GM12878 (cell line): Measurements from ENCODE around the gene USB1.

Experiments
- ESRRA ChIP-seq: IDR thresholded peaks from 2 replicates; pipeline ENCODE4 v1.6.1; 2012; ENCODE audit warnings: mild to moderate bottlenecking, low read length, improper control_type of control experiment
- EZH2 ChIP-seq: IDR thresholded peaks from 2 replicates; pipeline ENCODE4 v1.6.1; 2012; ENCODE audit warnings: low read depth, mild to moderate bottlenecking, control low read depth, inconsistent platforms, low read length, borderline replicate concordance; ENCODE audit not compliant: control insufficient read depth
- RCOR1 ChIP-seq: conservative IDR thresholded peaks from 2 replicates; pipeline ENCODE4 v1.6.1; 2012; ENCODE audit warnings: low read depth, low read length, improper control_type of control experiment
- SMAD1 ChIP-seq: fragments of 450-650 bp; IDR thresholded peaks from 2 replicates; pipeline ENCODE4 v1.6.1; 2018; ENCODE audit warnings: mild to moderate bottlenecking, low read depth; ENCODE audit not compliant: partially characterized antibody
- YY1 ChIP-seq: IDR thresholded peaks from 2 replicates; pipeline ENCODE4 v1.6.1; 2011; ENCODE audit warnings: low read depth, mild to moderate bottlenecking, low read length
- ZNF274 ChIP-seq: IDR thresholded peaks from one replicate; pipeline ENCODE4 v1.8.0; 2011; ENCODE audit not compliant: insufficient read length, insufficient read depth
- TF ChIP-seq, protein P1 (sequence below), 3 experiments: IDR thresholded peaks in 2 of 3; conservative IDR thresholded peaks in 1 of 3; 2 replicates each; pipeline ENCODE4 v1.5.1; 2011; ENCODE audit warnings: low read depth in 3 of 3, low read length in 3 of 3, mild to moderate bottlenecking in 3 of 3, control low read depth in 2 of 3, moderate library complexity in 2 of 3, inconsistent platforms in 1 of 3, mixed read lengths in 1 of 3; ENCODE audit not compliant: control insufficient read depth in 2 of 3, insufficient read depth in 1 of 3; ENCODE audit errors: extremely low read depth in 1 of 3

DNA sequence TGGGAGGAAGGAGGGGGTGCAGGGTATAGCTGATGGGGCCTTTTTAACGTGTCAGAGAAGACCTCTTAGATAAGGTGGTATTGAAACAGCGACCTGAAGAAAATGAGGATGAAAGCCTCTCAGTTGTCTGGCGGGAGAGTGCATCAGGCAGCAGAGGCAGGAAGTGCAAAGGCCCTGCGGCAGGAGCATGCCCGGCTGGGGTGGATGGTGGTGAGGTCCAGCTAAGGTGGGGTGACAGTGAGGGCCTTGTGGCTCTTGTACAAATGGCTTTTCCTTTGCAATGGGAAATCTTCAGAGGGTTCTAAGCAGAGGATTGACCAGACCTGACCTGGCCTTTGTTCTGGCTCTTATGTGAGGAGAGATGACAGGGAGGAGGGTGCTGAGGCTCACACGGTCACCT lies 35.7 kb downstream of the USB1 start:
- TF ChIP-seq RCOR1 (no peak), ESRRA (no peak), SMAD1 (no peak), ZNF274 (no peak), YY1 (no peak), EZH2 (no peak)
- TF ChIP-seq, protein P1, sequence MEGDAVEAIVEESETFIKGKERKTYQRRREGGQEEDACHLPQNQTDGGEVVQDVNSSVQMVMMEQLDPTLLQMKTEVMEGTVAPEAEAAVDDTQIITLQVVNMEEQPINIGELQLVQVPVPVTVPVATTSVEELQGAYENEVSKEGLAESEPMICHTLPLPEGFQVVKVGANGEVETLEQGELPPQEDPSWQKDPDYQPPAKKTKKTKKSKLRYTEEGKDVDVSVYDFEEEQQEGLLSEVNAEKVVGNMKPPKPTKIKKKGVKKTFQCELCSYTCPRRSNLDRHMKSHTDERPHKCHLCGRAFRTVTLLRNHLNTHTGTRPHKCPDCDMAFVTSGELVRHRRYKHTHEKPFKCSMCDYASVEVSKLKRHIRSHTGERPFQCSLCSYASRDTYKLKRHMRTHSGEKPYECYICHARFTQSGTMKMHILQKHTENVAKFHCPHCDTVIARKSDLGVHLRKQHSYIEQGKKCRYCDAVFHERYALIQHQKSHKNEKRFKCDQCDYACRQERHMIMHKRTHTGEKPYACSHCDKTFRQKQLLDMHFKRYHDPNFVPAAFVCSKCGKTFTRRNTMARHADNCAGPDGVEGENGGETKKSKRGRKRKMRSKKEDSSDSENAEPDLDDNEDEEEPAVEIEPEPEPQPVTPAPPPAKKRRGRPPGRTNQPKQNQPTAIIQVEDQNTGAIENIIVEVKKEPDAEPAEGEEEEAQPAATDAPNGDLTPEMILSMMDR (IDR thresholded peaks at IDR 0.05 in 2 of 3, conservative IDR thresholded peaks at IDR 0.05 in 1 of 3; ENCODE audit: control insufficient read depth in 2 of 3, extremely low read depth in 1 of 3, insufficient read depth in 1 of 3, low read depth in 3 of 3, low read length in 3 of 3) = no peak
